Measurements from ENCODE around the gene EVI5L. TPM values are rescaled to one million over a fixed set of nuclear protein-coding genes. Genes with fewer than 3 reads are reported as not detected.
A peak's percentile ranks its signal among the peaks of the same experiment; 100 is the strongest.

Gene EVI5L
- total and polyA plus RNA-seq, 3 experiments from 2014 or later = 2.9 to 7.4 (median 6.7) TPM

GRCh38 chr19:7848779-7849457 is 18.9 kb downstream of the EVI5L start:
- no peak overlapping the region for H3K27ac ChIP-seq (ENCODE audit: low read depth, low read length)
- H3K36me3 ChIP-seq (ENCODE audit: insufficient read depth, low read length) = no peaks in the 10 kb centered on the region
- H3K4me3 Mint-ChIP-seq = no peak overlapping the region
- H3K27me3 ChIP-seq (ENCODE audit: insufficient read depth, low read length, poor library complexity, severe bottlenecking) = no peaks in the 10 kb centered on the region
- ChIA-PET CTCF (interaction anchor here (1.0 kb wide), 1 partner anchor 21 kb away, joined by 3 read pairs; no protein-coding TSS in a partner anchor), POLR2A (no interaction called here)
- H3K36me3 Mint-ChIP-seq = no peaks in the 10 kb centered on the region
- H3K4me1 Mint-ChIP-seq = peaks cover 0 to 7% (median 0%) of the 10 kb centered on the region in 3 donors
- H3K9me3 ChIP-seq (ENCODE audit: low read length) = no peaks in the 10 kb centered on the region
- DNase-seq = no peak
- peaks cover 9% of the 10 kb centered on the region for H3K4me1 ChIP-seq (ENCODE audit: insufficient read depth, low read length)
- H3K27me3 Mint-ChIP-seq = no peaks in the 10 kb centered on the region
- H3K4me3 ChIP-seq (ENCODE audit: low read length) = no peak overlapping the region
- no peaks in the 10 kb centered on the region for H3K9me3 Mint-ChIP-seq
- H3K27ac Mint-ChIP-seq = no peak overlapping the region

GRCh38 chr19:7849631-7849999 is 19.6 kb downstream of the EVI5L start:
- Mint-ChIP-seq H3K36me3 (no peaks in the 10 kb centered on the region), H3K4me1 (peaks cover 0 to 7% (median 0%) of the 10 kb centered on the region in 3 donors), H3K9me3 (no peaks in the 10 kb centered on the region), H3K27ac (no peak overlapping the region), H3K4me3 (no peak overlapping the region), H3K27me3 (no peaks in the 10 kb centered on the region)
- Histone ChIP-seq H3K4me1 (ENCODE audit: insufficient read depth, low read length) (peaks cover 9% of the 10 kb centered on the region), H3K27me3 (ENCODE audit: insufficient read depth, low read length, poor library complexity, severe bottlenecking) (no peaks in the 10 kb centered on the region), H3K27ac (ENCODE audit: low read depth, low read length) (no peak overlapping the region), H3K36me3 (ENCODE audit: insufficient read depth, low read length) (no peaks in the 10 kb centered on the region), H3K4me3 (ENCODE audit: low read length) (no peak overlapping the region), H3K9me3 (ENCODE audit: low read length) (no peaks in the 10 kb centered on the region)
- ChIA-PET POLR2A (no interaction called here), CTCF (no interaction called here)
- DNase-seq = no peak

- Mint-ChIP-seq H3K27me3 (peaks cover 0 to 2% of the 10 kb centered on the region in 2 donors), H3K27ac (no peak overlapping the region), H3K36me3 (no peaks in the 10 kb centered on the region), H3K9me3 (no peaks in the 10 kb centered on the region), H3K4me1 (peaks cover 0 to 7% (median 0%) of the 10 kb centered on the region in 3 donors), H3K4me3 (no peak overlapping the region)
- H3K27ac ChIP-seq (ENCODE audit: low read depth, low read length) = no peak overlapping the region
- ChIA-PET POLR2A (no interaction called here), CTCF (interaction anchor here (1.3 kb wide), 1 partner anchor 11 kb away, joined by 3 read pairs; no protein-coding TSS in a partner anchor)
- peaks cover 9% of the 10 kb centered on the region for H3K4me1 ChIP-seq (ENCODE audit: insufficient read depth, low read length)
- no peak for DNase-seq
- H3K27me3 ChIP-seq (ENCODE audit: insufficient read depth, low read length, poor library complexity, severe bottlenecking) = no peaks in the 10 kb centered on the region
- H3K9me3 ChIP-seq (ENCODE audit: low read length) = no peaks in the 10 kb centered on the region
- H3K36me3 ChIP-seq (ENCODE audit: insufficient read depth, low read length) = no peaks in the 10 kb centered on the region
- H3K4me3 ChIP-seq (ENCODE audit: low read length) = no peak overlapping the region
These were observed 20.2 kb downstream of the EVI5L start for GRCh38 chr19:7850000-7850813.

GRCh38 chr19:7850945-7851622 is 21.1 kb downstream of the EVI5L start:
- ChIA-PET POLR2A (no interaction called here), CTCF (interaction anchor here (1.3 kb wide), 1 partner anchor 11 kb away, joined by 3 read pairs; no protein-coding TSS in a partner anchor)
- Mint-ChIP-seq H3K9me3 (no peaks in the 10 kb centered on the region), H3K4me3 (no peak overlapping the region), H3K27me3 (peaks cover under 1 to 8% of the 10 kb centered on the region in 2 donors), H3K36me3 (no peaks in the 10 kb centered on the region), H3K27ac (no peak overlapping the region), H3K4me1 (peaks cover 0 to 7% (median 0%) of the 10 kb centered on the region in 3 donors)
- no peak overlapping the region for H3K4me3 ChIP-seq (ENCODE audit: low read length)
- H3K9me3 ChIP-seq (ENCODE audit: low read length) = no peaks in the 10 kb centered on the region
- no peaks in the 10 kb centered on the region for H3K27me3 ChIP-seq (ENCODE audit: insufficient read depth, low read length, poor library complexity, severe bottlenecking)
- peaks cover 9% of the 10 kb centered on the region for H3K4me1 ChIP-seq (ENCODE audit: insufficient read depth, low read length)
- H3K36me3 ChIP-seq (ENCODE audit: insufficient read depth, low read length) = no peaks in the 10 kb centered on the region
- no peak overlapping the region for H3K27ac ChIP-seq (ENCODE audit: low read depth, low read length)
- no peak for DNase-seq

- Mint-ChIP-seq H3K4me1 (peaks cover 0 to 7% (median 0%) of the 10 kb centered on the region in 3 donors), H3K36me3 (no peaks in the 10 kb centered on the region), H3K27ac (no peak overlapping the region), H3K4me3 (no peak overlapping the region), H3K9me3 (no peaks in the 10 kb centered on the region), H3K27me3 (peaks cover 3 to 10% of the 10 kb centered on the region in 2 donors)
- ChIA-PET CTCF (interaction anchor here (0.7 to 3.2 kb wide), 6 partner anchors 10 to 93 kb away, joined by 3 to 19 read pairs (median 3); no protein-coding TSS in a partner anchor), POLR2A (interaction anchor here (0.6 kb wide), 1 partner anchor 321 kb away, joined by 3 read pairs; no protein-coding TSS in a partner anchor)
- Histone ChIP-seq H3K27ac (ENCODE audit: low read depth, low read length) (no peak overlapping the region), H3K4me3 (ENCODE audit: low read length) (no peak overlapping the region), H3K36me3 (ENCODE audit: insufficient read depth, low read length) (no peaks in the 10 kb centered on the region), H3K27me3 (ENCODE audit: insufficient read depth, low read length, poor library complexity, severe bottlenecking) (no peaks in the 10 kb centered on the region), H3K9me3 (ENCODE audit: low read length) (no peaks in the 10 kb centered on the region), H3K4me1 (ENCODE audit: insufficient read depth, low read length) (peaks cover 9% of the 10 kb centered on the region)
- no peak for DNase-seq
These were observed 21.8 kb downstream of the EVI5L start for GRCh38 chr19:7851623-7852500.

GRCh38 chr19:7852851-7853769 is 23.1 kb downstream of the EVI5L start:
- no peaks in the 10 kb centered on the region for H3K36me3 ChIP-seq (ENCODE audit: insufficient read depth, low read length)
- DNase-seq = peak; percentile 49 to 72 (median 63)
- ChIA-PET POLR2A (no interaction called here), CTCF (interaction anchor here (0.7 to 3.2 kb wide), 11 partner anchors 8 to 402 kb away, joined by 3 to 19 read pairs (median 4); partner anchors contain the start of gene PRR36)
- H3K9me3 ChIP-seq (ENCODE audit: low read length) = no peaks in the 10 kb centered on the region
- H3K27ac ChIP-seq (ENCODE audit: low read depth, low read length) = no peak overlapping the region
- Mint-ChIP-seq H3K36me3 (no peaks in the 10 kb centered on the region), H3K27ac (no peak overlapping the region), H3K4me3 (no peak overlapping the region), H3K27me3 (peaks cover 3 to 16% of the 10 kb centered on the region in 2 donors), H3K4me1 (peaks cover 0 to 7% (median 0%) of the 10 kb centered on the region in 3 donors), H3K9me3 (no peaks in the 10 kb centered on the region)
- peaks cover 9% of the 10 kb centered on the region for H3K4me1 ChIP-seq (ENCODE audit: insufficient read depth, low read length)
- no peaks in the 10 kb centered on the region for H3K27me3 ChIP-seq (ENCODE audit: insufficient read depth, low read length, poor library complexity, severe bottlenecking)
- no peak overlapping the region for H3K4me3 ChIP-seq (ENCODE audit: low read length)

- no peak for DNase-seq
- Mint-ChIP-seq H3K36me3 (no peaks in the 10 kb centered on the region), H3K9me3 (no peaks in the 10 kb centered on the region), H3K27ac (no peak overlapping the region), H3K4me1 (peaks cover 0 to 7% (median 0%) of the 10 kb centered on the region in 3 donors), H3K4me3 (no peak overlapping the region), H3K27me3 (peaks cover 3 to 20% of the 10 kb centered on the region in 2 donors)
- Histone ChIP-seq H3K27me3 (ENCODE audit: insufficient read depth, low read length, poor library complexity, severe bottlenecking) (no peaks in the 10 kb centered on the region), H3K9me3 (ENCODE audit: low read length) (no peaks in the 10 kb centered on the region), H3K4me3 (ENCODE audit: low read length) (no peak overlapping the region), H3K36me3 (ENCODE audit: insufficient read depth, low read length) (no peaks in the 10 kb centered on the region), H3K27ac (ENCODE audit: low read depth, low read length) (no peak overlapping the region), H3K4me1 (ENCODE audit: insufficient read depth, low read length) (peaks cover 9% of the 10 kb centered on the region)
- POLR2A ChIA-PET = no interaction called here
- CTCF ChIA-PET = interaction anchor here (1.0 to 3.2 kb wide), 7 partner anchors 9 to 401 kb away, joined by 3 to 19 read pairs (median 4); partner anchors contain the start of gene PRR36
These were observed 23.7 kb downstream of the EVI5L start for GRCh38 chr19:7853770-7854128.

All from CD8-positive, alpha-beta memory T cell (primary cell).